ENCODE results near the gene MORN1. TPM values are rescaled to one million over a fixed set of nuclear protein-coding genes. Genes with fewer than 3 reads are reported as not detected.

The MORN1 gene
- total RNA-seq, 1 donor from 2014 or later, result 12.1 TPM

DNA sequence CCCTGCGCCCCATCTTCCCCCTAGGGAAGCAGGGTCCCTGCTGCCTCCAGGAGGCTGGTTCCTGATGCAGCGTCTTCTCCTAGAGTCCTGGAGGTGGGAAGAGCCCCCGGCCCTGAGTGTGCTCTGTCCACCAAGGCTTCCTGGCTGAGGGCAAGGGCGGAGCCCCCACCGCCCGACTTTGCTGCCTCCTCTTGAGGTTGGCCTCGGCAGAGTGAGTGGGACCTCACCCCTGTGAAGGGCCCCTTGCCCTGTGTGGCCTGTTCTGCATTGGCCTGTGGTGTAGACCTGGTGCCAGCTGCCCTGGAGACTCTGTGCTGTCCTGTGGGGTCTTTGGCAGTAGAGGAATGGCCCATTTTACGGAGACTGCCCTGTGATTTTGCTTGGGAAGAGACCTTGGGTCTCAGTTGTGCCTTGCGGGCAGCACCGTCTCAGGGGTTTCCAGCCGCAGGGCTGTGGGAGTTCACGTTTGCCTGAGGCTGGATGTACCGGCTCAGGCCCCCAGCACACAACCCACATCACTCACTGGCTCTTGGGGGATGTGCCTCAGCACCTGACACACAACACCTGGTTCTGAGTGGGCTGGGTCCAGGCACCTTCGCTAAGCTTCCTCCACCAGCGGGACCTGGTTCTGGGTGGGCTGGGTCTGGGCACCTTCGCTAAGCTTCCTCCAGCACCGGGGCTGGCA lies 89.6 kb downstream of the MORN1 start:
- Mint-ChIP-seq H3K4me1 (ENCODE audit: unreplicated experiment) (no peaks in the 10 kb centered on the region), H3K4me3 (ENCODE audit: unreplicated experiment) (no peak overlapping the region), H3K27ac (ENCODE audit: unreplicated experiment) (no peak overlapping the region), H3K36me3 (ENCODE audit: low read depth, unreplicated experiment) (peaks cover 8% of the 10 kb centered on the region), H3K27me3 (ENCODE audit: unreplicated experiment) (peaks cover 5% of the 10 kb centered on the region), H3K9me3 (ENCODE audit: unreplicated experiment) (no peaks in the 10 kb centered on the region)
- DNase-seq (ENCODE audit: low spot score), result no peak
- TF ChIP-seq, protein P1, sequence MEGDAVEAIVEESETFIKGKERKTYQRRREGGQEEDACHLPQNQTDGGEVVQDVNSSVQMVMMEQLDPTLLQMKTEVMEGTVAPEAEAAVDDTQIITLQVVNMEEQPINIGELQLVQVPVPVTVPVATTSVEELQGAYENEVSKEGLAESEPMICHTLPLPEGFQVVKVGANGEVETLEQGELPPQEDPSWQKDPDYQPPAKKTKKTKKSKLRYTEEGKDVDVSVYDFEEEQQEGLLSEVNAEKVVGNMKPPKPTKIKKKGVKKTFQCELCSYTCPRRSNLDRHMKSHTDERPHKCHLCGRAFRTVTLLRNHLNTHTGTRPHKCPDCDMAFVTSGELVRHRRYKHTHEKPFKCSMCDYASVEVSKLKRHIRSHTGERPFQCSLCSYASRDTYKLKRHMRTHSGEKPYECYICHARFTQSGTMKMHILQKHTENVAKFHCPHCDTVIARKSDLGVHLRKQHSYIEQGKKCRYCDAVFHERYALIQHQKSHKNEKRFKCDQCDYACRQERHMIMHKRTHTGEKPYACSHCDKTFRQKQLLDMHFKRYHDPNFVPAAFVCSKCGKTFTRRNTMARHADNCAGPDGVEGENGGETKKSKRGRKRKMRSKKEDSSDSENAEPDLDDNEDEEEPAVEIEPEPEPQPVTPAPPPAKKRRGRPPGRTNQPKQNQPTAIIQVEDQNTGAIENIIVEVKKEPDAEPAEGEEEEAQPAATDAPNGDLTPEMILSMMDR (IDR thresholded peaks at IDR 0.05; ENCODE audit: unreplicated experiment), result no peak

DNA sequence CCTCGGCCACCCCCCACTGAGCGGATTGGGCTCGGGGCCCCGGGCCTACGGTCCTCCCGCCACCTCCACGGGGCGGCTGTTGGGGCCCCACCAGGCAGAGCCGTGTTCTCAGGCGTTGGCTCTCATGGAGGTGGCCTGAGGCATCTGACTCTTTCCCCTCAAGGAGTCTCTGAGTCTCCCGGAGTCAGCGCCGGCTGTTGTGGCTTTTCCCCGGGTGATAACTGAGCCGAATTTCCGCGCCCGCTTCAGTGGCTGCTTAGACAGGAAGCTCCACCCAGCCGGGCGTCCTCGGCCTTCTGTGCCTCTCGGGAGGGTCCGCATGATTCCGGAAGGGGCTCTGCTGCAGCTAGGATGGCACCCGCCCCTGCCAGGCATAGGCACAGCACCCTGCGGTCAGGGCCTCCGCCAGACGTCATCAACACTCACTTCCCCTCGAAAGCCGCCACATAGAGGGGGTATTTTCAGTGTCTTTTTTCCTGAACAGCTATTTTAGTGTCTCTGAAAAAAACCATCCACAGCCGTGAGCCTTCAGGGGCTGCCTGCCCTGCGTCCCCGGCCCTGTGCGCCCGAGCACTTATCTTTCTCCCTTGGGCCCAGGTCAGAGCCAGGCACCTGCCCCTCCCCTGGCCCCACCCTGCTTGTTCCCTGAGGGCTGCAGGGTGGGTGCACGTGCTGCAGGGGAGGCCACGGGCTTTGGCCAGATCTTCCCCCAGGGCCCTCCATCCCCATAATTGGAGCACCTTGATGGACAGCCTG lies 90.3 kb downstream of the MORN1 start:
- Mint-ChIP-seq H3K9me3 (ENCODE audit: unreplicated experiment) (no peaks in the 10 kb centered on the region), H3K4me3 (ENCODE audit: unreplicated experiment) (no peak overlapping the region), H3K27ac (ENCODE audit: unreplicated experiment) (no peak overlapping the region), H3K4me1 (ENCODE audit: unreplicated experiment) (peaks cover 5% of the 10 kb centered on the region), H3K27me3 (ENCODE audit: unreplicated experiment) (peaks cover 9% of the 10 kb centered on the region), H3K36me3 (ENCODE audit: low read depth, unreplicated experiment) (peaks cover 13% of the 10 kb centered on the region)
- TF ChIP-seq, protein P1 (IDR thresholded peaks at IDR 0.05; ENCODE audit: unreplicated experiment), result no peak
- DNase-seq (ENCODE audit: low spot score), result no peak

DNA sequence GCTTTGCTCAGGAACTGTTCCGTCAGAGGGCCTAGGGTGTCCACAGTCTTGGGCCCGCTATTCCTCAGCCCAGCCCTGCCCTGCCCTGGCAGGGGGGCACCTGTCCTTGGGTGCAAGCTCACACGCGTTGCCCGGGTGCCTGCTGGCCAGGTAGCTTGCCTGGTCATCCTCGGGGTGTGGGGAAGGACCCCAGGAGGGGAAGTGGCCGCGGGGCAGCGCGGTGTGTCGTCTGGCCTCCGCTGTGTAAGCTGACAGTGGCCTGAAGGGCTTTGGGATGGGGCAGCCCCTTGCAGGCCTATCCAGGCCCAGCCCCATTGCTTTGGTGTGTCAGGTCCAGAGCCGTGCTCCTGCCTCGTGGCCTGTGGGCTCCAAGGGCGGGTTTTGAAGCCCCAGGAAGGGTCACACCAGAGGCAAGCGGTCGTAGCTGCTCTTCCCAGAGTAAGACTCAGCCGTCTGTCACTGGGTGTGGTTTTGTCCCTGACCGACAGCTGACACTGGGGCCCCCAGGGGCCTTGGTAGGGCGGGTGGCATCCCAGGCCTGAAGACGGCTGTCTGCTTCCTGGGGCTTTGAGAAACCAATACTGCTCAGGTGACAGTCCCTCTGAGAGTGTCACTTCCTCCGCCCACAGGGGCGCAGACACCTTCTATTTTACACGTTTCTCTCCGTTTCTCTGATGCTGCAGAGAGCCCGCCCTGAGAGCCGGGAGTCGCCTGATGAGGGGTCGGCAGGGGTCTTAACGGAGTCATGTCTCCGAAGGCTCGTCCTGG lies 91.2 kb downstream of the MORN1 start:
- Mint-ChIP-seq H3K4me3 (ENCODE audit: unreplicated experiment) (no peak overlapping the region), H3K36me3 (ENCODE audit: low read depth, unreplicated experiment) (peaks cover 6% of the 10 kb centered on the region), H3K4me1 (ENCODE audit: unreplicated experiment) (peaks cover 8% of the 10 kb centered on the region), H3K9me3 (ENCODE audit: unreplicated experiment) (no peaks in the 10 kb centered on the region), H3K27me3 (ENCODE audit: unreplicated experiment) (peaks cover 7% of the 10 kb centered on the region), H3K27ac (ENCODE audit: unreplicated experiment) (no peak overlapping the region)
- no peak for DNase-seq (ENCODE audit: low spot score)
- TF ChIP-seq, protein P1 (IDR thresholded peaks at IDR 0.05; ENCODE audit: unreplicated experiment), result no peak

DNA sequence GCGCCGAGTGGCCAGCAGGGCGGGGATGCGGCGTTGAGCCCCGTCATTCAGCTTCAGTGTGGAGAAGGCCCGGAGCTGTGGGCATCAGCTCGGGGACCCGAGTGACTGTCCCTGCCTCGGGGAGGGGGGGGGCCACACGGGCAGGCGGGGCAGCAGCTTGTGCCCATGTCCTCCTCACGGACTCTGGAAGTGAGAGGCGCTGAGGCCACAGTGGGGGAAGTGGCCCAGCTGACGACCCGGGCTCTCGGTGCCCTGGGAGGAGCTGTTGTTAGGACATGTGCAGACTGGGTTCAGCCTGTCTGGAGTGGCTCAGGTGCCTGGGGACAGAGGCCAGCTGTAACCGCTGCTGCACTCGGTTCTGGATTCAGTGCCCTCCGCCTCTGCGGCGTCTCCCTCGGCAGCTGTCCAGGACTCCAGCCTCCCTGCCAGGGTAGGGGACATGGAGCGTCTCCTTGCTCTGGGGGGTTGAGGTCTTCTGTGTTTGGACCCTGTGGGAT lies 92.2 kb downstream of the MORN1 start:
- peaks cover 6% of the 10 kb centered on the region for H3K36me3 Mint-ChIP-seq (ENCODE audit: low read depth, unreplicated experiment)
- peaks cover 6% of the 10 kb centered on the region for H3K27me3 Mint-ChIP-seq (ENCODE audit: unreplicated experiment)
- H3K27ac Mint-ChIP-seq (ENCODE audit: unreplicated experiment), result peak overlapping the region; percentile 36
- no peak for DNase-seq (ENCODE audit: low spot score)
- no peaks in the 10 kb centered on the region for H3K9me3 Mint-ChIP-seq (ENCODE audit: unreplicated experiment)
- H3K4me3 Mint-ChIP-seq (ENCODE audit: unreplicated experiment), result no peak overlapping the region
- TF ChIP-seq, protein P1 (IDR thresholded peaks at IDR 0.05; ENCODE audit: unreplicated experiment), result no peak
- H3K4me1 Mint-ChIP-seq (ENCODE audit: unreplicated experiment), result peaks cover 8% of the 10 kb centered on the region

Measured in endothelial cell (in vitro differentiated cells).